HEK293T (cell line): Measurements from ENCODE around the gene ING4.

Experiments used
- PKNOX1 ChIP-seq: fragments of 450-650 bp; IDR thresholded peaks from 2 replicates; pipeline ENCODE4 v1.6.1; 2016
- SP1 ChIP-seq: fragments of 450-650 bp; IDR thresholded peaks from 2 replicates; pipeline ENCODE4 v1.6.1; 2017
- ZNF384 ChIP-seq: fragments of 450-650 bp; IDR thresholded peaks from 2 replicates; pipeline ENCODE4 v1.6.1; 2016

DNA sequence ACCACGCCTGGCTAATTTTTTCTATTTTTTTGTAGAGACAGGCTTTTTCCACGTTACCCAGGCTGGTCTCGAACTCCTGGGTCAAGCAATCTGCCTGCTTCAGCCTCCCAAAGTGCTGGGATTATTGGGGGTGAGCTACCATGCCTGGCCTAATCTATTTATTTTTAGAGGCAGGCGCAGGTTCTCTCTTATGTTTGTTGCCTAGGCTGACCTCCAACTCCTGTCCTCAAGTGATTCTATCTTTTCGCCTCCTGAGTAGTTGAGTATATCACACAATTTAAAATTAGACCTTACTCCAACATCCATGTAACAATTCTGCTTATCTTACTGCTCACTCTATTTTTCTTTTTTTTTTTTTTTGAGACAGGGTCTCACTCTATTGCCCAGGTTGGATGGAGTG lies 8.9 kb downstream of the ING4 start:
- no peak for TF ChIP-seq PKNOX1
- TF ChIP-seq SP1, result no peak
- no peak for TF ChIP-seq ZNF384
